GM19468 (cell line): ENCODE results near the gene TNFRSF19.
"Not testable (repeated sequence)": the region's sequence is repeated elsewhere in the genome, so short reads cannot be mapped to it uniquely, and the experiment has no call there.

Experiments
- ATAC-seq: cut with Tn5 transposase; IDR thresholded peaks from one replicate; pipeline ENCODE4 v1.9.1; 2021; ENCODE audit warnings: mild to moderate bottlenecking, moderate library complexity, moderate number of reproducible peaks; ENCODE audit not compliant: unreplicated experiment; ENCODE audit errors: extremely low read depth

Gene TNFRSF19

DNA sequence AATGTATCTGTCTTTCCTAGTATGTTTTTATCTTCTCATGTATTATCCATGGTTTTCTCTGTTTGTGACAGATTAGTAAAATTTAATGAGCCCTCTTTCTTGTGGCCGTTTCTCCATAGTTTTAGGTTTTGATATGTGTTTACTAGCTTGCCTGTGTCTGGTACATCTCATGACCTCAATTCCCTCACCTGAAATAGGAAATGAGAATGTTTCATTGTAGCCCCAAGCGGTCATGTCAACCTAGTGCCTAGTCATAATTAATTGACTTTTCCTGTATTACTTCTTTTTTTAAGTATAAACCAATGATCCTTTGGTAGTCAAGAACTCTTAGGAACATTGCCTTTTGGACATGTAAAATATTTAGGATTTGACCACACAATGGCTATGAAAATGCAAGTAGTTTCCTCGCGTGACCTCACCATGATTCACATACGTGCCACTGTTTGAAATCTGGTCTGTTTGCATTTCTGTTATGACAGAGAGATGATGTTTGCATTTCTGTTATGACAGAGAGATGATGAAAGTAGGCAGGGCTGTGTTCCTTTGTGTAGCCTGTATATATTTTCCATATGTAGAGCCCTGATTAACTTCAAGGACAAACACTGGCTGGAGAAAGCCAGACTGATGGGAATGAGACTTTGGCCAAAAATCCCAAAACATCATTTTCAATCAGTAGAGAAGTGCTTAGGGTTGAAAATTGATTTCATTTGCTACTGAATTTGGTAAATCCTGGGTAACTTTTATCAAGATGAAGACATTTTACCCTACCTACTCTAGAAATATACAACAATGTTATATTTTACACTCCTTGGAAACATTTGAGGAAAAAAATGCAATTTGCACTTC lies 104.8 kb downstream of the TNFRSF19 start:
- no peak for ATAC-seq

DNA sequence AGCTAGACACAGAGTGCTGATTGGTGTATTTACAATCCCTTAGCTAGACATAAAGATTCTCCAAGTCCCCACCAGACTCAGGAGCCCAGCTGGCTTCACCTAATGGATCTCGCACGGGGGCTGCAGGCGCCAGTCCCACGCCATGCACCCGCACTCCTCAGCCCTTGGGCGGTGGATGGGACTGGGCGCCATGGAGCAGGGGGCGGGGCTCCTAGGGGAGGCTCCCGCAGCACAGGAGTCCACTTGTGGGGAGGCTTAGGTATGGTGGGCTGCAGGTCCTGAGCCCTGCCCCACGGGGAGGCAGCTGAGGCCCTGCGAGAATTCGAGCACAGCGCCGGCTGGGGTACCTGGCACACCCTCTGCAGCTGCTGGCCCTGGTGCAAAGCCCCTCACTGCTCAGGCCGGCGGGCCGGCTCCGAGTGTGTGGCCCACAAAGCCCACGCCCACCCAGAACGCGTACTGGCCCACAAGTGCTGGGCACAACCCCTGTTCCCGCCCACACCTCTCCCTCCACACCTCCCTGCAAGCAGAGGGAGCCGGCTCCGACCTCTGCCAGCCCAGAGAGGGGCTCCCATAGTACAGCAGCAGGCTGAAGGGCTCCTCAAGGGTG lies 107.6 kb downstream of the TNFRSF19 start:
- ATAC-seq, result not testable (repeated sequence)

GRCh38 chr13:23678795-23679194 lies 108.6 kb downstream of the TNFRSF19 start:
- no peak for ATAC-seq

DNA sequence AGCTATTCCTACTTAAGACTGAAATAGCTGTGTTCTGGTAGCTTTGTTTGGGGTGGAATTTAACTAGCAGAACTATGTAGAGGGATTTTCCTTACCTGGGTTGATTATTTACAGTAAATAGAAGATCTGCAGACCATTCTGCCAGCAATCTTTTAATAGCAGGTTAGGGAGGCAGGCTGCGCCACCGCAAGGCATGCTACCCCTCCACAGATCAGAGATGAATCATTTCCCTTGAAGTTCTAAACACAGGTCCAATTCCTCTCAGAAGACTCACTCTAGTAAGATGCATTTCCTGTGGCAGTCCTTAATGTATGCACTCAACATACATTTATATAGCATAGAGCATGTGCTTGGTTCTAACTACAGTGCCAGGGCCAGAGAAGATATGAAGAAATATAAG lies 109.0 kb downstream of the TNFRSF19 start:
- no peak for ATAC-seq

DNA sequence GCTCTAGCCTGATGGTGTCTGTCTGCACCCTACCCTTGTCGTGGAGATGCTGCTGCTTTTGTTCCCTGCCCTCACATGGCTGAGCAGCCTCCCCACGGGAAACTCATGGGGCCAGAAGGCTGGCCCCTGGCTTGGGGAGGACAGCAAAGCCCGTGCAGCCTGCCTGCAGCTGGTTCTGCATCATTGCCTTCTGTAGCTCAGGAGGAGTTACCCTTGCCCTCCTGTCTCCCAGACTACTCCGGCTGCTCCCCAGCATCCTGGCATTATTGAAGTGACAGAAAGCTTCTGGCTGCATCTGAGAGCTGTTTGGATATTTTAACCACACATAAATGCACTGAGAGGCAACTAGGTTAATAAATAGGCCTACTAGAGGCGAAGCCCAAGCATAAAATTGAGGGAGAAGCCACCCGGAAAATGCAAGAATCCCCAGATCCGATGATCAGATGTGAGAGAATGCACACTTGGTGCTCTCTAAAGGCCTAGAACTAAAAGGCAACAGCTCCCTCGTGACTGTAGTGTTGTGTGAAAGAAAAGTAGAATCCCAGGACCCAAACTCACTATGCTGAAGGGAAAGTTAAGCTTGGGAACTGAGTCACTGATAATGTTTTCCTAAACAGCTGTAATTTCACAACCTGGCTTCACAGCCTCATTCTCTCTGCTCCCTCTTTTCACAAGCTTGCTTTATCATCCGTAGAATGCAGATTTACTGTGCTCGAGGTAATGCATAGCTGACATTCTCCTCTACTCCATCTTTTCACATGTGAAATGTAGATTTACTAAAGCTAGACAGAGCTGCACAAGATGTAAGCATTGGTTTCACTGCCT lies 110.8 kb downstream of the TNFRSF19 start:
- ATAC-seq, result no peak

DNA sequence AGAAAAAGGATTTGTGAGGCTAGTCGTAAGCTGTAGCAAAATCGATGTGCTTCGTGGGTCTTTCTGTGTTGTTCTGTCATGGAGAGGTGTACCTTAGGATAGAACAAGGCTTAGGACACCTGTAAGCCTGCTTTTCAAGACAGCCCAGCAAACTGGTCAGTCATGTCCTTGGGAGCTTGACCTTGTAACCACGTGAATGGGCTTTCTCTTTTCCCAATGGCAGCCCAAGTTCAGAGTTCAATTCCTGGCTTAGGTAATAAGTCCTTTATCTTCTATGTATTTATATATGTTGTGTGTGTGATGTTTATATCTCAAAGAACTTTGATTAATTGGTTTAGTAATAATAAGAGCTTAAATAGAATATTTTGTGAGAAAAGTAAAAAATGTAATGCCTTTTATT lies 112.9 kb downstream of the TNFRSF19 start:
- no peak for ATAC-seq

GRCh38 chr13:23684647-23685046 lies 114.4 kb downstream of the TNFRSF19 start:
- ATAC-seq, result no peak

- ATAC-seq, result no peak
These were observed 115.2 kb downstream of the TNFRSF19 start for GRCh38 chr13:23685416-23685815.

DNA sequence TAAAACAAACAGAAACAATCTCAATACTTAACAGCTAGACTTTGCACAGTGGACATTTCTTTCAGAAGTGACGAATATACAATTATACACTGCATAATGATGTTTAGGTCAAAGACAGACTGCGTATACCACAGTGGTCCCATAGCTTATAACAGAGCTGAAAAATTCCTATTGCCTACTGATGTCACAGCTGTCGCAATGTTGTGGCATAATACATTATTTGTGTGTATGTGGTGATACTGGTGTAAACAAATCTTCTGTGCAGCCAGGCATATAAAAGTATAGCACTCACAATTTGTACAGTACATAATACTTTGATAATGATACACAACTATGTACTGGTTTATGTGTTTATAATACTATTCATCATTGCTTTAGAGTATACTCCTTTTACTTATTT lies 116.7 kb downstream of the TNFRSF19 start:
- ATAC-seq, result no peak

- ATAC-seq, result no peak
These were observed 117.4 kb downstream of the TNFRSF19 start for GRCh38 chr13:23687614-23688013.

DNA sequence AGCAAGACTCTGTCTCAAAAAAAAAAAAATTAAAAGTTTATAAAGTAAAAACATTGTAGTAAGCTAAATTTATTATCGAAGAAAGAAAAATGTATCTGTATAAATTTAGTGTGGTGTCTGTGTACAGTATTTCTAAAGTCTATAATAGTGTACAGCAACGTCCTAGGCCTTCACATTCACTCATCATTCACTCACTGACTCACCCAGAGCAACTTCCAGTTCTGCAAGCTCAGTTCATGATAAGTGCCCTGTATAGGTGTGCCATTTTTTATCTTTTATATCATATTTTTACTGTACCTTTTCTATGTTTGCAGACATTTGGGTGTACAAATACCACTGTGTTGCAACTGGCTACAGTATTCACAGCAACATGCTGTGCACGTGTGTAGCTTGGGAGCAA lies 118.1 kb downstream of the TNFRSF19 start:
- ATAC-seq, result no peak

GRCh38 chr13:23690668-23691067 lies 120.5 kb downstream of the TNFRSF19 start:
- ATAC-seq, result no peak

DNA sequence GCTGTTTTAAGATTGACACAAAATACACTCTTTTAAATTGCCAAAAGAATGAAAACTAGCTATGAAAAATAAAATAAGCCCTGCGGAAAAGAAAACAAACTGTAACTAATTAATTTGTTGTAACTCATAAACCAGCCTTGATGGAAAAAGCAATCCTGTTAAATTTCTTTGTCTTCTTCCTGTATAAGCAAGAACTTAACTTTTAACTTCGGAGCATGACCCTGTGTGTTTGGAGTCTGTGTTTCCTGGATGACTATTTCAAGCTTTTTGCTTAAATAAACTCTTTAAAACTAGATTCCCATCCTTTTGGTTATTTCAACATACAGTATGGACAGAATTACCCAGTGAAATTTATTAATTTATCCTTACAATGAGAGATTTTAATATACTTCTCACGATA lies 122.6 kb downstream of the TNFRSF19 start:
- ATAC-seq, result no peak

- no peak for ATAC-seq
These were observed 125.0 kb downstream of the TNFRSF19 start for GRCh38 chr13:23695196-23695595.

DNA sequence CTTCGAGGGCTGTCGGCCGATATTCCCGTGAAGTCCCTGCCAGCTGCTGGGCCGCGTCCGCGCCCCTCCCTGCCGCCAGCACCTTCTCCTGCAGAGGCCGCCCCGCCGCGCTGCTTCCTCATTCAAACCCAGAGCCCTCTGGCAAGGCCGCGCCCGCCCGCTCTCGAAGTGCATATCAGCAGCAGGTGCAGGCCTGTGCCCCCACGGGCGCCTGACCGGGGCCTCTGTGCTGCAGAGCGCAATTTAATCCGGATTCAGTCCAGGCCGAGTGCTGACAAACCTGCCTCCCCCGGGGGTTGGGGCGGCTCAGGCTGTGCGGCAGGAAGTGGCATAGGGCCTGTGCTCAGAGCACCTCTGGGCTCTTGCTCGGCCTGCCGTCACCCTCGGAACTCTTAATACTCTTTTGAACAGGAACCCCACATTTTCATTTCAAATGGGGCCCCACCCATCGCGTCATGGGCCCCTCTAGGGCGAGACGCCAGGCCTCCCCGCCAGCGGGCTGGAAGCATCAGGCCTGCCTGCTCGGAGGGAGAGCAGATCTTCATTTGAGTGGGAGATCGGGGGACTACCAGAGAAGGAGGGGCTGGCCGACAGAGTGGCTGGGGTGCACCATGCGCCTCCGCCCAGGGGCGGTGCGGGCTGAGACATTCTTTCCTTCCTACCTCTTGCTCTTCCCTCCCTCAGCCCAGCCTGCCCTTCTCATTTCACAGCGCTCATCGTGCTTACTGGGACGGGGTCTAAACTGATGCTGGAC lies 125.7 kb downstream of the TNFRSF19 start:
- peak; percentile 71 for ATAC-seq

GRCh38 chr13:23696610-23697009 lies 126.4 kb downstream of the TNFRSF19 start:
- ATAC-seq, result no peak

DNA sequence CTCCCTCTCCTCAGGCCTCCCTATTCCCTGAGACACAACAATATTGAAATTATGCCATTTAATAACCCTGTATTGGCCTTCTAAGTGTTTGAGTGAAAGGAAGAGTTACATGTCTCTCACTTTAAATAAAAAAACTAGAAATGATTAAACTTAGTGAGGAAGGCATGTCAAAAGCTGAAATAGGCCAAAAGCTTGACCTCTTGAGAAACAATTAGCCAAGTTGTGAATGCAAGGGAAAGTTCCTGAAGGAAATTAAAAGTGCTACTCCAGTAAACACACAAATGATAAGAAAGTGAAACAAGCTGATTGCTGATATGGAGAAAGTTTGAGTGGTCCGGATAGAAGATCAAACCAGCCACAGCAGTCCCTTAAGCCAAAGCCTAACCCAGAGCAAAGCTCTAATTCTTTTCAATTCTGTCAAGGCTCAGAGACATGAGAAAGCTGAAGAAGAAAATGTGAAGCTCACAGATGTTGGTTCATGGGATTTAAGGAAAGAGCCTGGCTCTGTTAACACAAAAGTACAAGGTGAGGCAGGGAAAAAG lies 127.6 kb downstream of the TNFRSF19 start:
- ATAC-seq, result no peak

DNA sequence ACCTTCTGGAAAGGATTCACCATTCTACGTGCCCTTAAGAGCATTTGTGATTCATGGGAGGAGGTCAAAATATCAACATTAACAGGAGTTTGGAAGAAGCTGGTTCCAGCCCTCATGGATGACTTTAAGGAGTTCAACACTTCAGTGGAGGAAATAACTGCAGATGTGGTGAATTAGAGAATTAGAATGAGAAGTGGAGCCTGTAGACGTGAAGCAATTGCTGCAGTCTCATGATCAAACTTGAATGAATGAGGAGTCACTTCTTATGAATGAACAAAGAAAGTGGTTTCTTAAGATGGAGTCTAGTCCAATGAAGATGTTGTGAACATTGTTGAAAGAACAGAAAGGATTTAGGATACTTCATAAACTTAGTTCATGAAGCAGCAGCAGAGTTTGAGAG lies 129.1 kb downstream of the TNFRSF19 start:
- no peak for ATAC-seq

DNA sequence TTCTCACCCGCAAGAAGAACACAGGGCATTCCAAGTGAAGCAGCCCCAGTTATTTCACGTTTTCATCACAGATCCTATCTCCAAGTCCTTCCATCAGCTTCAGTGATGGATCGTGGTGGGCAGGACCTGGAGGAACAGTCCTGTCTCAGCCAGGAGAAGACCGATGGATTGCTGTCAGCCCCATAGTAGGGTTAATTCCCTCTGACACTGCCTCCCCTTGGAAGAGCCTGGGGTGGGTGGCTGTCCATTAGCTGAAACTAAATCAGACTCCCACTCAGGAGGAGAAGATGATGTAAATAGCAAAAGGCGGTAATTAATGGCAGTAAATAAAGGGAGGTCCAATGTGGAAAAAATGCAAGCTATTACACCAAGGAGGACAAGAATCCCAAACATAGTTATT lies 131.0 kb downstream of the TNFRSF19 start:
- ATAC-seq, result no peak

GRCh38 chr13:23701636-23702035 lies 131.4 kb downstream of the TNFRSF19 start:
- ATAC-seq, result no peak
